Measurements from ENCODE around the gene L3MBTL4. TPM values are rescaled to one million over a fixed set of nuclear protein-coding genes. Genes with fewer than 3 reads are reported as not detected.

Gene L3MBTL4
- total and polyA plus RNA-seq, 9 of the 15 experiments (the other 6 are each of a cell fraction or from before 2014, with no cell fraction given): not detected

DNA sequence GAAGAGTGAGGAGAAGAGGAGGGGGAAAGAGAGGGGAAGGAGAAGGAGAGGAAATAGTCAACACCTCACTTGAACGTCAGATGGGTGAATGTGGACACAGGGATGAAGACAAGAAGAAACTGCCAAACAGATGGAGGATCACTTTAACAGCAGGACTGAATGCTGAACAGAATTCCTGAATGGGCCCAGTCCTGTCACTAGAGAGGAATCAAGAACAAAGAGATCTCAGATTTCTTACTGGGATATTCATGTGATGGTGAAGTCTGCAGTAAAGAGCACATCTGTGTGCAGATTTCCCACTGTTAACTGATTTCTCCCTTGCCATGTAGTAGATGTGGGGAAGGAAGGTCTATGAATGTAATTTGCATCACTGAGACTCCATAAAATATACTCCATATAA lies 135.4 kb downstream of the L3MBTL4 start (continued):
- TF ChIP-seq, protein P1, sequence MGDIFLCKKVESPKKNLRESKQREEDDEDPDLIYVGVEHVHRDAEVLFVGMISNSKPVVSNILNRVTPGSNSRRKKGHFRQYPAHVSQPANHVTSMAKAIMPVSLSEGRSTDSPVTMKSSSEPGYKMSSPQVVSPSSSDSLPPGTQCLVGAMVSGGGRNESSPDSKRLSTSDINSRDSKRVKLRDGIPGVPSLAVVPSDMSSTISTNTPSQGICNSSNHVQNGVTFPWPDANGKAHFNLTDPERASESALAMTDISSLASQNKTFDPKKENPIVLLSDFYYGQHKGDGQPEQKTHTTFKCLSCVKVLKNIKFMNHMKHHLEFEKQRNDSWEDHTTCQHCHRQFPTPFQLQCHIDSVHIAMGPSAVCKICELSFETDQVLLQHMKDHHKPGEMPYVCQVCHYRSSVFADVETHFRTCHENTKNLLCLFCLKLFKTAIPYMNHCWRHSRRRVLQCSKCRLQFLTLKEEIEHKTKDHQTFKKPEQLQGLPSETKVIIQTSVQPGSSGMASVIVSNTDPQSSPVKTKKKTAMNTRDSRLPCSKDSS (IDR thresholded peaks at IDR 0.05; ENCODE audit: low read depth, partially characterized antibody): no peak
- TF ChIP-seq, protein P2, sequence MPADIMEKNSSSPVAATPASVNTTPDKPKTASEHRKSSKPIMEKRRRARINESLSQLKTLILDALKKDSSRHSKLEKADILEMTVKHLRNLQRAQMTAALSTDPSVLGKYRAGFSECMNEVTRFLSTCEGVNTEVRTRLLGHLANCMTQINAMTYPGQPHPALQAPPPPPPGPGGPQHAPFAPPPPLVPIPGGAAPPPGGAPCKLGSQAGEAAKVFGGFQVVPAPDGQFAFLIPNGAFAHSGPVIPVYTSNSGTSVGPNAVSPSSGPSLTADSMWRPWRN (IDR thresholded peaks at IDR 0.05; ENCODE audit: low read depth): no peak
- no peak for TF ChIP-seq ZNF217 (CRISPR knock-in tag; IDR thresholded peaks at IDR 0.05)
- TF ChIP-seq, protein P3, sequence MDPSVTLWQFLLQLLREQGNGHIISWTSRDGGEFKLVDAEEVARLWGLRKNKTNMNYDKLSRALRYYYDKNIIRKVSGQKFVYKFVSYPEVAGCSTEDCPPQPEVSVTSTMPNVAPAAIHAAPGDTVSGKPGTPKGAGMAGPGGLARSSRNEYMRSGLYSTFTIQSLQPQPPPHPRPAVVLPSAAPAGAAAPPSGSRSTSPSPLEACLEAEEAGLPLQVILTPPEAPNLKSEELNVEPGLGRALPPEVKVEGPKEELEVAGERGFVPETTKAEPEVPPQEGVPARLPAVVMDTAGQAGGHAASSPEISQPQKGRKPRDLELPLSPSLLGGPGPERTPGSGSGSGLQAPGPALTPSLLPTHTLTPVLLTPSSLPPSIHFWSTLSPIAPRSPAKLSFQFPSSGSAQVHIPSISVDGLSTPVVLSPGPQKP (CRISPR knock-in tag; IDR thresholded peaks at IDR 0.05): no peak
- TF ChIP-seq PHF8 (IDR thresholded peaks at IDR 0.05; ENCODE audit: borderline replicate concordance, low read length): no peak
- TF ChIP-seq, protein P4, sequence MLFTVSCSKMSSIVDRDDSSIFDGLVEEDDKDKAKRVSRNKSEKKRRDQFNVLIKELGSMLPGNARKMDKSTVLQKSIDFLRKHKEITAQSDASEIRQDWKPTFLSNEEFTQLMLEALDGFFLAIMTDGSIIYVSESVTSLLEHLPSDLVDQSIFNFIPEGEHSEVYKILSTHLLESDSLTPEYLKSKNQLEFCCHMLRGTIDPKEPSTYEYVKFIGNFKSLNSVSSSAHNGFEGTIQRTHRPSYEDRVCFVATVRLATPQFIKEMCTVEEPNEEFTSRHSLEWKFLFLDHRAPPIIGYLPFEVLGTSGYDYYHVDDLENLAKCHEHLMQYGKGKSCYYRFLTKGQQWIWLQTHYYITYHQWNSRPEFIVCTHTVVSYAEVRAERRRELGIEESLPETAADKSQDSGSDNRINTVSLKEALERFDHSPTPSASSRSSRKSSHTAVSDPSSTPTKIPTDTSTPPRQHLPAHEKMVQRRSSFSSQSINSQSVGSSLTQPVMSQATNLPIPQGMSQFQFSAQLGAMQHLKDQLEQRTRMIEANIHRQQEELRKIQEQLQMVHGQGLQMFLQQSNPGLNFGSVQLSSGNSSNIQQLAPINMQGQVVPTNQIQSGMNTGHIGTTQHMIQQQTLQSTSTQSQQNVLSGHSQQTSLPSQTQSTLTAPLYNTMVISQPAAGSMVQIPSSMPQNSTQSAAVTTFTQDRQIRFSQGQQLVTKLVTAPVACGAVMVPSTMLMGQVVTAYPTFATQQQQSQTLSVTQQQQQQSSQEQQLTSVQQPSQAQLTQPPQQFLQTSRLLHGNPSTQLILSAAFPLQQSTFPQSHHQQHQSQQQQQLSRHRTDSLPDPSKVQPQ (CRISPR knock-in tag; IDR thresholded peaks at IDR 0.05; ENCODE audit: borderline replicate concordance): no peak
- TF ChIP-seq, protein P5, sequence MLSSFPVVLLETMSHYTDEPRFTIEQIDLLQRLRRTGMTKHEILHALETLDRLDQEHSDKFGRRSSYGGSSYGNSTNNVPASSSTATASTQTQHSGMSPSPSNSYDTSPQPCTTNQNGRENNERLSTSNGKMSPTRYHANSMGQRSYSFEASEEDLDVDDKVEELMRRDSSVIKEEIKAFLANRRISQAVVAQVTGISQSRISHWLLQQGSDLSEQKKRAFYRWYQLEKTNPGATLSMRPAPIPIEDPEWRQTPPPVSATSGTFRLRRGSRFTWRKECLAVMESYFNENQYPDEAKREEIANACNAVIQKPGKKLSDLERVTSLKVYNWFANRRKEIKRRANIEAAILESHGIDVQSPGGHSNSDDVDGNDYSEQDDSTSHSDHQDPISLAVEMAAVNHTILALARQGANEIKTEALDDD (IDR thresholded peaks at IDR 0.05): no peak
- TF ChIP-seq TSC22D4 (tag; IDR thresholded peaks at IDR 0.05): no peak
- TF ChIP-seq SP2 (IDR thresholded peaks at IDR 0.05; ENCODE audit: extremely low read depth, low read depth, low read length, poor library complexity, severe bottlenecking): no peak

Measured in K562 (cell line).